DMS114 treated with DMSO at 0.1 percent for 48 hours (cell line): Measurements from ENCODE around the gene PCGF2.
"Not testable (repeated sequence)": the region's sequence is repeated elsewhere in the genome, so short reads cannot be mapped to it uniquely, and the experiment has no call there.

Experiments used
- DNase-seq: peaks from one replicate; lab custom pipeline; 2025; ENCODE audit not compliant: unreplicated experiment; lab: John Stamatoyannopoulos, UW

The PCGF2 gene

GRCh38 chr17:38748149-38748891 is at the start of gene PCGF2:
Gene PCGF2 (minus strand): TSS chr17:38748336. CDS start chr17:38740402, 7,934 bp downstream.
- peak; percentile 77 for DNase-seq

- DNase-seq: no peak
These were observed 49.7 kb upstream of the PCGF2 start for GRCh38 chr17:38797828-38798227.

- no peak for DNase-seq
These were observed 49.0 kb upstream of the PCGF2 start for GRCh38 chr17:38797158-38797490.

- DNase-seq: no peak
These were observed 48.5 kb upstream of the PCGF2 start for GRCh38 chr17:38796451-38797157.

- no peak for DNase-seq
These were observed 46.1 kb upstream of the PCGF2 start for GRCh38 chr17:38794221-38794620.

GRCh38 chr17:38791162-38791561 is 43.0 kb upstream of the PCGF2 start:
- no peak for DNase-seq

- DNase-seq: not testable (repeated sequence)
These were observed 42.1 kb upstream of the PCGF2 start for GRCh38 chr17:38790148-38790707.

- DNase-seq: no peak
These were observed 41.0 kb upstream of the PCGF2 start for GRCh38 chr17:38789185-38789584.

GRCh38 chr17:38787999-38788398 is 39.9 kb upstream of the PCGF2 start:
- DNase-seq: not testable (repeated sequence)

- no peak for DNase-seq
These were observed 38.2 kb upstream of the PCGF2 start for GRCh38 chr17:38786372-38786771.

- no peak for DNase-seq
These were observed 35.1 kb upstream of the PCGF2 start for GRCh38 chr17:38783227-38783626.

GRCh38 chr17:38779965-38780752 is 32.0 kb upstream of the PCGF2 start:
- no peak for DNase-seq

- no peak for DNase-seq
These were observed 29.6 kb upstream of the PCGF2 start for GRCh38 chr17:38777641-38778250.

GRCh38 chr17:38773258-38773657 is 25.1 kb upstream of the PCGF2 start:
- DNase-seq: no peak

GRCh38 chr17:38768417-38768816 is 20.3 kb upstream of the PCGF2 start:
- DNase-seq: no peak

GRCh38 chr17:38766341-38766740 is 18.2 kb upstream of the PCGF2 start:
- no peak for DNase-seq

- DNase-seq: no peak
These were observed 14.1 kb upstream of the PCGF2 start for GRCh38 chr17:38762231-38762630.

GRCh38 chr17:38761612-38762011 is 13.5 kb upstream of the PCGF2 start:
- no peak for DNase-seq

- no peak for DNase-seq
These were observed 5.0 kb upstream of the PCGF2 start for GRCh38 chr17:38753071-38753506.

- DNase-seq: peak; percentile 99
These were observed 4.4 kb upstream of the PCGF2 start, which contains the start of gene PSMB3 for GRCh38 chr17:38752308-38753070. Gene PSMB3 (plus strand): TSS chr17:38752741. CDS start chr17:38752827, 86 bp downstream.
